Measurements from ENCODE around the gene TCEA3.

TCEA3 gene

GRCh38 chr1:23421343-23421742, 3.2 kb downstream of the TCEA3 start:
- DNase-seq (ENCODE audit: low read depth): no peak

- DNase-seq (ENCODE audit: low read depth): no peak
Observed at GRCh38 chr1:23420778-23421177, 3.8 kb downstream of the TCEA3 start.

GRCh38 chr1:23419180-23419579, 5.4 kb downstream of the TCEA3 start:
- DNase-seq (ENCODE audit: low read depth): no peak

GRCh38 chr1:23417570-23417969, 7.0 kb downstream of the TCEA3 start:
- no peak for DNase-seq (ENCODE audit: low read depth)

- no peak for DNase-seq (ENCODE audit: low read depth)
Observed at GRCh38 chr1:23416964-23417363, 7.6 kb downstream of the TCEA3 start.

- no peak for DNase-seq (ENCODE audit: low read depth)
Observed at GRCh38 chr1:23408797-23409290, 15.7 kb downstream of the TCEA3 start.

- DNase-seq (ENCODE audit: low read depth): no peak
Observed at GRCh38 chr1:23407016-23407630, 17.4 kb downstream of the TCEA3 start.

GRCh38 chr1:23405946-23406345, 18.6 kb downstream of the TCEA3 start:
- no peak for DNase-seq (ENCODE audit: low read depth)

- DNase-seq (ENCODE audit: low read depth): peak; percentile 97
Observed at GRCh38 chr1:23403735-23404486, 20.6 kb downstream of the TCEA3 start.

GRCh38 chr1:23403355-23403734, 21.2 kb downstream of the TCEA3 start:
- no peak for DNase-seq (ENCODE audit: low read depth)

GRCh38 chr1:23403038-23403336, 21.6 kb downstream of the TCEA3 start:
- DNase-seq (ENCODE audit: low read depth): peak; percentile 92

- no peak for DNase-seq (ENCODE audit: low read depth)
Observed at GRCh38 chr1:23402286-23403037, 22.1 kb downstream of the TCEA3 start.

- no peak for DNase-seq (ENCODE audit: low read depth)
Observed at GRCh38 chr1:23401313-23401712, 23.2 kb downstream of the TCEA3 start.

- no peak for DNase-seq (ENCODE audit: low read depth)
Observed at GRCh38 chr1:23400324-23401114, 24.0 kb downstream of the TCEA3 start.

- no peak for DNase-seq (ENCODE audit: low read depth)
Observed at GRCh38 chr1:23399229-23399628, 25.3 kb downstream of the TCEA3 start.

- DNase-seq (ENCODE audit: low read depth): no peak
Observed at GRCh38 chr1:23397908-23398307, 26.6 kb downstream of the TCEA3 start.

GRCh38 chr1:23396380-23396779, 28.2 kb downstream of the TCEA3 start:
- DNase-seq (ENCODE audit: low read depth): no peak

- no peak for DNase-seq (ENCODE audit: low read depth)
Observed at GRCh38 chr1:23395849-23396248, 28.7 kb downstream of the TCEA3 start.

GRCh38 chr1:23395154-23395724, 29.3 kb downstream of the TCEA3 start:
- no peak for DNase-seq (ENCODE audit: low read depth)

- peak; percentile 68 for DNase-seq (ENCODE audit: low read depth)
Observed at GRCh38 chr1:23394684-23395083, 29.9 kb downstream of the TCEA3 start.

GRCh38 chr1:23394181-23394580, 30.4 kb downstream of the TCEA3 start:
- DNase-seq (ENCODE audit: low read depth): peak; percentile 84

- DNase-seq (ENCODE audit: low read depth): peak; percentile 84
Observed at GRCh38 chr1:23393706-23394105, 30.8 kb downstream of the TCEA3 start.
